Parathyroid adenoma (tissue), 2 donors: ENCODE measurements around the gene ADAM11.
A peak's percentile ranks its signal among the peaks of the same experiment; 100 is the strongest.

Experiments
- H2AFZ ChIP-seq: fragments of 300-600 bp; sonication (generic); one replicate; pipeline ENCODE4 v1.7.0; 2017; ENCODE audit warnings: antibody characterized with exemption, mild to moderate bottlenecking
- H3K27ac ChIP-seq: fragments of 300-600 bp; sonication (generic); one replicate; pipeline ENCODE4 v1.7.0; 2017
- H3K27me3 ChIP-seq: fragments of 300-600 bp; sonication (generic); one replicate; pipeline ENCODE4 v1.7.0; 2017; ENCODE audit warnings: low read length; ENCODE audit not compliant: control insufficient read depth, insufficient read depth
- H3K36me3 ChIP-seq: fragments of 300-600 bp; sonication (generic); one replicate; pipeline ENCODE4 v1.7.0; 2017; ENCODE audit warnings: low read length; ENCODE audit not compliant: control insufficient read depth, insufficient read depth
- H3K4me1 ChIP-seq: fragments of 300-600 bp; sonication (generic); one replicate; pipeline ENCODE4 v1.7.0; 2017; ENCODE audit warnings: control low read depth
- H3K4me2 ChIP-seq: fragments of 300-600 bp; sonication (generic); one replicate; pipeline ENCODE4 v1.7.0; 2017; ENCODE audit warnings: low read length
- H3K4me3 ChIP-seq: fragments of 300-600 bp; sonication (generic); one replicate; pipeline ENCODE4 v1.7.0; 2017; ENCODE audit warnings: low read depth, low read length
- H3K79me2 ChIP-seq: fragments of 300-600 bp; sonication (generic); one replicate; pipeline ENCODE4 v1.7.0; 2017; ENCODE audit warnings: control low read depth
- H3K9ac ChIP-seq: fragments of 300-600 bp; sonication (generic); one replicate; pipeline ENCODE4 v1.7.0; 2017; ENCODE audit warnings: mild to moderate bottlenecking
- H3K9me3 ChIP-seq: fragments of 300-600 bp; sonication (generic); one replicate; pipeline ENCODE4 v1.7.0; 2017; ENCODE audit warnings: low read length; ENCODE audit not compliant: control insufficient read depth
- TF ChIP-seq, protein P1 (sequence below): fragments of 300-600 bp; sonication (generic); IDR thresholded peaks from one replicate; pipeline ENCODE4 v1.7.0; 2017; ENCODE audit warnings: antibody characterized with exemption, mild to moderate bottlenecking
- donor health status: primary hyperparathyroidism.

Gene ADAM11

DNA sequence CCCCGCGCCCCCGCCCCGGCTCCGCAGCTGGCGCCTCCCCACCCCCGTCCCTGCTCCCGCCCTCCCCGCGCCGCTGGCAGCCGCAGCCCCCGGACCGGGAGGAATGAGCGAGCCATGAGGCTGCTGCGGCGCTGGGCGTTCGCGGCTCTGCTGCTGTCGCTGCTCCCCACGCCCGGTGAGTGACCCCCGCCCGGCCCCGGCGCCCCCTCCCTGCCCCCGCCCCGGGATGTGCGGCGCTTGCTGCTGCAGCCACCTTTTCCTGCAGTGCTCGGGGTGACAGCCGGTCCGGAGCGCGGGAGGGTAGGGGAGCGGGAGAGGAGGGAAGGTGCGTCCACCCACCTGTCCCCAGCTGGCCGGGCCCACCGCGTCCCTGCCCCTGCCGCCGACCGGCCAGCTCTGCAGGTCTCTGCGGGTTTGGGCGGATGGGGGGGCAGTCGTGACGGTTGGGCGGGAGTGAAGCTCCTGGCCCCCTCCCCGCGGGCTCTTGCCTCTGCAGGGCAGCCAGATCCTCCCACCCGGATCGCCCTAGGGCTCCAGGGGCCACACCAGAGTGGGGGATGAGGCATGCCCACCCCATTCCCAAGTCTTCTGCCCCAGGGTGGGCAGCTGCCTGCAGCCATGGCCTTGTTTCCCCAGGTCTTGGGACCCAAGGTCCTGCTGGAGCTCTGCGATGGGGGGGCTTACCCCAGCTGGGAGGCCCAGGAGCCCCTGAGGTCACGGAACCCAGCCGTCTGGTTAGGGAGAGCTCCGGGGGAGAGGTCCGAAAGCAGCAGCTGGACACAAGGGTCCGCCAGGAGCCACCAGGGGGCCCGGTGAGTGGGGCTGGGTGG is 513 bp downstream of the ADAM11 start:
- Histone ChIP-seq H3K27ac (no peak overlapping the region), H3K4me2 (peak overlapping the region; percentile 58), H3K79me2 (no peaks in the 10 kb centered on the region), H3K9ac (no peak overlapping the region), H3K4me3 (no peak overlapping the region), H2AFZ (peak overlapping the region; percentile 53), H3K27me3 (no peaks in the 10 kb centered on the region), H3K36me3 (no peaks in the 10 kb centered on the region), H3K4me1 (no peaks in the 10 kb centered on the region), H3K9me3 (no peaks in the 10 kb centered on the region)
- TF ChIP-seq, protein P1, sequence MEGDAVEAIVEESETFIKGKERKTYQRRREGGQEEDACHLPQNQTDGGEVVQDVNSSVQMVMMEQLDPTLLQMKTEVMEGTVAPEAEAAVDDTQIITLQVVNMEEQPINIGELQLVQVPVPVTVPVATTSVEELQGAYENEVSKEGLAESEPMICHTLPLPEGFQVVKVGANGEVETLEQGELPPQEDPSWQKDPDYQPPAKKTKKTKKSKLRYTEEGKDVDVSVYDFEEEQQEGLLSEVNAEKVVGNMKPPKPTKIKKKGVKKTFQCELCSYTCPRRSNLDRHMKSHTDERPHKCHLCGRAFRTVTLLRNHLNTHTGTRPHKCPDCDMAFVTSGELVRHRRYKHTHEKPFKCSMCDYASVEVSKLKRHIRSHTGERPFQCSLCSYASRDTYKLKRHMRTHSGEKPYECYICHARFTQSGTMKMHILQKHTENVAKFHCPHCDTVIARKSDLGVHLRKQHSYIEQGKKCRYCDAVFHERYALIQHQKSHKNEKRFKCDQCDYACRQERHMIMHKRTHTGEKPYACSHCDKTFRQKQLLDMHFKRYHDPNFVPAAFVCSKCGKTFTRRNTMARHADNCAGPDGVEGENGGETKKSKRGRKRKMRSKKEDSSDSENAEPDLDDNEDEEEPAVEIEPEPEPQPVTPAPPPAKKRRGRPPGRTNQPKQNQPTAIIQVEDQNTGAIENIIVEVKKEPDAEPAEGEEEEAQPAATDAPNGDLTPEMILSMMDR: no peak

DNA sequence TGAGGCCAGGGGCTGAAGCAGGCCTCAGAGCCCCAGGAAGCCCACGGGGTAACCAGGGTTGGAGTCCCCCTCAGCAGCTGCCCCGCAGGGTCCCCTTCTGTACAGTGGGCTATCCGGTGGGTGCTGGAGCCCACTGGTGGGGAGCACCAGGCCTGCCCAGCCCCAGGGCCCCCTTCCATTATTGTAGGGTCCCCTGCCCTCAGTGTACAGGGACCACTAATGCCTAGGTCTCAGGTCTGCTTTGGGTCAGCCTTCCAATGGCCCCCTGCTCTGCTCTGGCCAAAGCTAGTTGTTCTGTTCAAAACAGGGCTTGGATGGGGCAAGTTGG is 1.1 kb downstream of the ADAM11 start:
- Histone ChIP-seq H3K4me3 (no peak overlapping the region), H3K9ac (no peak overlapping the region), H3K27me3 (no peaks in the 10 kb centered on the region), H3K9me3 (no peaks in the 10 kb centered on the region), H3K27ac (no peak overlapping the region), H3K36me3 (no peaks in the 10 kb centered on the region), H3K79me2 (no peaks in the 10 kb centered on the region), H2AFZ (no peak overlapping the region), H3K4me2 (no peak overlapping the region), H3K4me1 (no peaks in the 10 kb centered on the region)
- TF ChIP-seq, protein P1: no peak

DNA sequence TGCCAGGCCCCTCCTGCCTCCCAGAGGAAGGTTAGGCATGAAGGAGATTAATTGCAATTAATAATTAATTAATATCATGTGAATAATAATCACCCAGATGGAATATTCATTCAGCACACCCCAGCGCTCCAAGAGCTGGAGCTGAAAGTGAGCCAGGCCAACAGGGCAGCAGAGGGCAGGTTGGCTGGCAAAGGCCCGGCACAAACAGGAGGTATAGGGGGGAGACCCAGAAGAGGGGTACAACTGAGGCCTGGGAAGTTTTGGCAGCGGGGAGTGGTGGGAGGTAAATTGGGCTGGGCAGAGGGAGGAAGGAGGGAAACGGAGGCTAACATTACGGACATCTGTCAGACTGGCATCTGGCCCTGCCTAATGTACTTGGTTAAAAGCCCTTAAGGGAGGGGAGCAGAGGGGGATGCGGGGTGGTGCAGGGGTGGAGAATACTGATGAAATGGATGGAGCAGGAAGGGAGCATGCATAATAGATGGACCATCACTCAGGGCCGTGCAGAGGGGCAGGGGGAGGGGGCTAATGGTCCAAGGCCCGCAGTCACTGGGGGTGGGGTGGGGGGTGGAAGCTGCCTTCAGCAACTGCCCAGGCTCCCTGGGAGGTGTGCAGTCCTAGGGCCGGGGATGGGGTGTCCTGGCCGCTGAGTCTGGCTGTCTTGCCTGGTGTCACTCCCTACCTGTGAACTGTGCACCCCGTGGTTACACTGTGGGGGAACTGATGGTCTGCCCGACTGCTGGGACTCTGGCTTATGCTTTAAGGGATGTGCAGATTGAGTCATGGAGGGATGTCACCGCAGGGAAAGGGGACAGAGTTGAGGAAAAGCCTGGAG is 1.9 kb downstream of the ADAM11 start:
- Histone ChIP-seq H3K9me3 (no peaks in the 10 kb centered on the region), H3K4me2 (no peak overlapping the region), H2AFZ (no peak overlapping the region), H3K36me3 (no peaks in the 10 kb centered on the region), H3K79me2 (no peaks in the 10 kb centered on the region), H3K4me3 (no peak overlapping the region), H3K4me1 (no peaks in the 10 kb centered on the region), H3K27me3 (no peaks in the 10 kb centered on the region), H3K9ac (no peak overlapping the region), H3K27ac (no peak overlapping the region)
- TF ChIP-seq, protein P1: no peak

DNA sequence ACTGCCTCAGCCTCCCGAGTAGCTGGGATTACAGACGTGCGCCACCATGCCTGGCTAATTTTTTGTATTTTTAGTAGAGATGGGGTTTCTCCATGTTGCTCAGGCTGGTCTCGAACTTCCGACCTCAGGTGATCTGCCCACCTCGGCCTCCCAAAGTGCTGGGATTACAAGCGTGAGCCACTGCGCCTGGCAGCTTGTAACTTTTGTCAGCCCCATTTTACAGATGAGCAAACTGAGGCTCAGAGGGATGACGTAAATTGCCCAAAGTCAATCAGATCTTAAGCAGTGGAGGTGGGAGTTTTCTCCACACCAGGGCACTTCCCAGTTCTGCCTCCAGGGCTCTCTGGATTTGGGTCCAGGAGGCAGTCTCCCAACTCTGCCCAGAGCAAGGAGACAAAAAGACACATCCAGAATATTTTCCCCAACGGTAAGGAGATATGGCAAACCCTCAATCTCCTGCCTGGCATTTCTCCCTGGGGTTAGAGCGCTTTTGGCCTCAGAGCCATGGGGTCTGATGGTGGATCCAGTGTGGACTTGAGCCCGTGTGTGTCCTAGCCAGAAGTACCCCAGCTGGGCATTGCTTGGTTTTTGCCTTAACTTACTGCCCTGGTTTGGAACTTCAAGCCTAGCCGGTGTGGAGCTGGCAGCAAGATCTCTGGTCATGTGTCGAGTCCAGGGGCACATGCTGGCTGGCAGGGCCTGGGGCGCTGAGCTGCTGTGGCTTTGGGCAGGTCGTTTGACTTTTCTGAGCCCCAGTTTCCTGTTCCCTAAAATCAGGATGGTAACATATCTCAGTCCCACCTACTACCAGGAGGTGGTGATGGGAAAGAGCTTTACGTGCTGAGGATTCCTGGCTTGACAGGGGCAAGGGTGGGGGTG is 3.4 kb downstream of the ADAM11 start:
- TF ChIP-seq, protein P1: no peak
- no peak overlapping the region for H3K4me2 ChIP-seq
- H3K27ac ChIP-seq: no peak overlapping the region
- H3K27me3 ChIP-seq: no peaks in the 10 kb centered on the region
- no peaks in the 10 kb centered on the region for H3K9me3 ChIP-seq
- no peak overlapping the region for H2AFZ ChIP-seq
- H3K79me2 ChIP-seq: no peaks in the 10 kb centered on the region
- no peak overlapping the region for H3K9ac ChIP-seq
- no peaks in the 10 kb centered on the region for H3K36me3 ChIP-seq
- no peaks in the 10 kb centered on the region for H3K4me1 ChIP-seq
- no peak overlapping the region for H3K4me3 ChIP-seq
